ENCODE measurements around the gene FLOT2.

The FLOT2 gene

GRCh38 chr17:28862561-28862960 lies 35.0 kb downstream of the FLOT2 start:
- H3K27me3 ChIP-seq (ENCODE audit: control insufficient read depth, insufficient read depth, low read length, poor library complexity, severe bottlenecking): no peaks in the 10 kb centered on the region
- no peaks in the 10 kb centered on the region for H3K9me3 ChIP-seq (ENCODE audit: control insufficient read depth, low read length)
- no peak overlapping the region for H3K27ac ChIP-seq (ENCODE audit: insufficient read depth, low read depth, low read length, poor library complexity, severe bottlenecking)
- 93 to 97% methylated on average over 3 of the region's 3 CpGs for WGBS, 2 experiments
- no peak overlapping the region for H3K4me3 ChIP-seq (ENCODE audit: insufficient read depth, low read depth, low read length)
- H3K36me3 ChIP-seq (ENCODE audit: control insufficient read depth, insufficient read depth, low read length): peaks cover 18% of the 10 kb centered on the region
- peaks cover 3% of the 10 kb centered on the region for H3K4me1 ChIP-seq (ENCODE audit: control insufficient read depth, insufficient read depth, low read length)

- H3K36me3 ChIP-seq (ENCODE audit: control insufficient read depth, insufficient read depth, low read length): peaks cover 18% of the 10 kb centered on the region
- no peaks in the 10 kb centered on the region for H3K27me3 ChIP-seq (ENCODE audit: control insufficient read depth, insufficient read depth, low read length, poor library complexity, severe bottlenecking)
- peaks cover 3% of the 10 kb centered on the region for H3K4me1 ChIP-seq (ENCODE audit: control insufficient read depth, insufficient read depth, low read length)
- H3K4me3 ChIP-seq (ENCODE audit: insufficient read depth, low read depth, low read length): no peak overlapping the region
- H3K9me3 ChIP-seq (ENCODE audit: control insufficient read depth, low read length): no peaks in the 10 kb centered on the region
- 71 to 75% methylated on average over 8 of the region's 8 CpGs for WGBS, 2 experiments
- no peak overlapping the region for H3K27ac ChIP-seq (ENCODE audit: insufficient read depth, low read depth, low read length, poor library complexity, severe bottlenecking)
These were observed 35.9 kb downstream of the FLOT2 start for GRCh38 chr17:28861393-28862203.

GRCh38 chr17:28860363-28860808 lies 37.1 kb downstream of the FLOT2 start:
- no peak overlapping the region for H3K4me3 ChIP-seq (ENCODE audit: insufficient read depth, low read depth, low read length)
- peaks cover 3% of the 10 kb centered on the region for H3K4me1 ChIP-seq (ENCODE audit: control insufficient read depth, insufficient read depth, low read length)
- H3K36me3 ChIP-seq (ENCODE audit: control insufficient read depth, insufficient read depth, low read length): peaks cover 21% of the 10 kb centered on the region
- H3K27me3 ChIP-seq (ENCODE audit: control insufficient read depth, insufficient read depth, low read length, poor library complexity, severe bottlenecking): no peaks in the 10 kb centered on the region
- H3K27ac ChIP-seq (ENCODE audit: insufficient read depth, low read depth, low read length, poor library complexity, severe bottlenecking): no peak overlapping the region
- no peaks in the 10 kb centered on the region for H3K9me3 ChIP-seq (ENCODE audit: control insufficient read depth, low read length)
- WGBS, 2 experiments: 95 to 98% methylated on average over 4 of the region's 4 CpGs

GRCh38 chr17:28858801-28859355 lies 38.7 kb downstream of the FLOT2 start:
- Histone ChIP-seq H3K27me3 (ENCODE audit: control insufficient read depth, insufficient read depth, low read length, poor library complexity, severe bottlenecking) (no peaks in the 10 kb centered on the region), H3K4me3 (ENCODE audit: insufficient read depth, low read depth, low read length) (no peak overlapping the region), H3K4me1 (ENCODE audit: control insufficient read depth, insufficient read depth, low read length) (peaks cover 3% of the 10 kb centered on the region), H3K36me3 (ENCODE audit: control insufficient read depth, insufficient read depth, low read length) (peaks cover 21% of the 10 kb centered on the region), H3K27ac (ENCODE audit: insufficient read depth, low read depth, low read length, poor library complexity, severe bottlenecking) (no peak overlapping the region), H3K9me3 (ENCODE audit: control insufficient read depth, low read length) (no peaks in the 10 kb centered on the region)
- 69 to 76% methylated on average over 2 of the region's 2 CpGs for WGBS, 2 experiments

- Histone ChIP-seq H3K36me3 (ENCODE audit: control insufficient read depth, insufficient read depth, low read length) (peaks cover 21% of the 10 kb centered on the region), H3K9me3 (ENCODE audit: control insufficient read depth, low read length) (no peaks in the 10 kb centered on the region), H3K4me1 (ENCODE audit: control insufficient read depth, insufficient read depth, low read length) (peaks cover 3% of the 10 kb centered on the region), H3K27ac (ENCODE audit: insufficient read depth, low read depth, low read length, poor library complexity, severe bottlenecking) (no peak overlapping the region), H3K27me3 (ENCODE audit: control insufficient read depth, insufficient read depth, low read length, poor library complexity, severe bottlenecking) (no peaks in the 10 kb centered on the region), H3K4me3 (ENCODE audit: insufficient read depth, low read depth, low read length) (no peak overlapping the region)
- WGBS, 2 experiments: 89 to 97% methylated on average over 2 to 3 of the region's 3 CpGs
These were observed 39.4 kb downstream of the FLOT2 start for GRCh38 chr17:28857905-28858800.

- WGBS, 2 experiments: 92 to 96% methylated on average over 5 of the region's 5 CpGs
- H3K27ac ChIP-seq (ENCODE audit: insufficient read depth, low read depth, low read length, poor library complexity, severe bottlenecking): no peak overlapping the region
- peaks cover 21% of the 10 kb centered on the region for H3K36me3 ChIP-seq (ENCODE audit: control insufficient read depth, insufficient read depth, low read length)
- no peaks in the 10 kb centered on the region for H3K9me3 ChIP-seq (ENCODE audit: control insufficient read depth, low read length)
- no peaks in the 10 kb centered on the region for H3K27me3 ChIP-seq (ENCODE audit: control insufficient read depth, insufficient read depth, low read length, poor library complexity, severe bottlenecking)
- H3K4me1 ChIP-seq (ENCODE audit: control insufficient read depth, insufficient read depth, low read length): no peaks in the 10 kb centered on the region
- no peak overlapping the region for H3K4me3 ChIP-seq (ENCODE audit: insufficient read depth, low read depth, low read length)
These were observed 41.4 kb downstream of the FLOT2 start for GRCh38 chr17:28856028-28856574.

- H3K4me1 ChIP-seq (ENCODE audit: control insufficient read depth, insufficient read depth, low read length): no peaks in the 10 kb centered on the region
- H3K4me3 ChIP-seq (ENCODE audit: insufficient read depth, low read depth, low read length): peak overlapping the region; percentile 90
- no peaks in the 10 kb centered on the region for H3K9me3 ChIP-seq (ENCODE audit: control insufficient read depth, low read length)
- H3K36me3 ChIP-seq (ENCODE audit: control insufficient read depth, insufficient read depth, low read length): peaks cover 19% of the 10 kb centered on the region
- 31 to 33% methylated on average over 5 of the region's 5 CpGs for WGBS, 2 experiments
- no peak overlapping the region for H3K27ac ChIP-seq (ENCODE audit: insufficient read depth, low read depth, low read length, poor library complexity, severe bottlenecking)
- no peaks in the 10 kb centered on the region for H3K27me3 ChIP-seq (ENCODE audit: control insufficient read depth, insufficient read depth, low read length, poor library complexity, severe bottlenecking)
These were observed 42.2 kb downstream of the FLOT2 start for GRCh38 chr17:28855336-28855679.

- Histone ChIP-seq H3K4me3 (ENCODE audit: insufficient read depth, low read depth, low read length) (peak within 1 kb of the TSS; percentile 90), H3K9me3 (ENCODE audit: control insufficient read depth, low read length) (no peaks in the 10 kb centered on the region), H3K27ac (ENCODE audit: insufficient read depth, low read depth, low read length, poor library complexity, severe bottlenecking) (no peak within 1 kb of the TSS)
These were observed 42.8 kb downstream of the FLOT2 start, which contains the start of gene ERAL1 for GRCh38 chr17:28854457-28855335. Gene ERAL1, plus strand, starts transcription at chr17:28855016. Its CDS starts 19 bp downstream, at chr17:28855035.

GRCh38 chr17:28853295-28853694 lies 44.2 kb downstream of the FLOT2 start:
- Histone ChIP-seq H3K4me3 (ENCODE audit: insufficient read depth, low read depth, low read length) (no peak overlapping the region), H3K27ac (ENCODE audit: insufficient read depth, low read depth, low read length, poor library complexity, severe bottlenecking) (no peak overlapping the region), H3K9me3 (ENCODE audit: control insufficient read depth, low read length) (no peaks in the 10 kb centered on the region), H3K36me3 (ENCODE audit: control insufficient read depth, insufficient read depth, low read length) (peaks cover 9% of the 10 kb centered on the region), H3K27me3 (ENCODE audit: control insufficient read depth, insufficient read depth, low read length, poor library complexity, severe bottlenecking) (no peaks in the 10 kb centered on the region), H3K4me1 (ENCODE audit: control insufficient read depth, insufficient read depth, low read length) (no peaks in the 10 kb centered on the region)
- 94 to 95% methylated on average over 2 of the region's 2 CpGs for WGBS, 2 experiments

More at GRCh38 chr17:28854457-28855335, 42.8 kb downstream of the FLOT2 start, which contains the start of gene ERAL1:
- Histone ChIP-seq H3K4me1 (ENCODE audit: control insufficient read depth, insufficient read depth, low read length) (no peaks in the 10 kb centered on the region), H3K36me3 (ENCODE audit: control insufficient read depth, insufficient read depth, low read length) (peaks cover 17% of the 10 kb centered on the region), H3K27me3 (ENCODE audit: control insufficient read depth, insufficient read depth, low read length, poor library complexity, severe bottlenecking) (no peaks in the 10 kb centered on the region)
- 2 to 3% methylated on average over 42 of the region's 42 CpGs for WGBS, 2 experiments
